OCI-LY7 (cell line): ENCODE measurements around the gene COL13A1.

ENCODE experiments used
- CTCF ChIP-seq: fragments of 200-600 bp; sonication (generic); conservative IDR thresholded peaks from 2 replicates; pipeline ENCODE4 v1.5.1; 2014; ENCODE audit warnings: mild to moderate bottlenecking, antibody characterized with exemption, low read length, moderate library complexity, mixed read lengths
- EZH2phosphoT487 ChIP-seq: fragments of 200-600 bp; sonication (generic); IDR thresholded peaks from 2 replicates; pipeline ENCODE4 v1.6.1; 2018; ENCODE audit warnings: low read depth, borderline replicate concordance, mild to moderate bottlenecking, mixed run types, antibody characterized with exemption, low read length, moderate library complexity, mixed read lengths

GRCh38 chr10:69913606-69914382 lies 112.1 kb downstream of the COL13A1 start:
- TF ChIP-seq CTCF (no peak), EZH2phosphoT487 (no peak)
